ENCODE results near the gene TRIO.
A peak's percentile ranks its signal among the peaks of the same experiment; 100 is the strongest.

The TRIO gene

DNA sequence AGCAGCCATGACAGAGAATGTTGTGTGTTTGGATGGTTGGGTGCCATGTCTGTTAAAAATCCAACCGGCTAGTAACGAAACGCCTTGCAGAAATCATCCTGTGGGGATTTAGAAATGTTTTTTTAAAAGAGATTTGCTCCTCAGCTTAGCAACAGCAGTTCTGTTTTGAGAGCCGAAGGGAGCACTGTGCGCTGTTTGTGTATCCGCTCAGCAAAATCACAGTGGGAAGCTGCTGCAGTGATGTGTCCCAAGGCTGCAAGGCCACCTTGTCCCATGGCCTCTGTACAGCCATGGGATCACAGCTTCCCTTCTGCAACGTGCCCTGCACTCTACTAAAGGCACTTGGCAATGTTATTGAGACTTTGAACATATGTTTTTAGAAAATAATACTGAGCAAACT, 40.9 kb downstream of the TRIO start:
- Histone ChIP-seq H3K4ac (ENCODE audit: low read depth, low read length) (peak overlapping the region; percentile 81), H4K8ac (ENCODE audit: low read depth, low read length) (no peak overlapping the region), H2BK120ac (ENCODE audit: insufficient read depth, low read length, poor library complexity) (no peak overlapping the region), H3K79me1 (ENCODE audit: low read length) (peaks cover 9% of the 10 kb centered on the region), H3K27ac (ENCODE audit: low read depth, low read length) (no peak overlapping the region), H3K36me3 (ENCODE audit: control insufficient read depth in 1 of 2, insufficient read depth in 2 of 2, low read length in 2 of 2) (no peaks in the 10 kb centered on the region), H3K4me3 (ENCODE audit: low read depth, low read length) (no peak overlapping the region), H4K91ac (ENCODE audit: low read depth, low read length) (no peak overlapping the region), H2AK5ac (ENCODE audit: low read length) (no peak overlapping the region), H2BK12ac (ENCODE audit: low read length) (no peak overlapping the region), H4K12ac (ENCODE audit: low read depth, low read length) (no peak overlapping the region), H3K4me2 (ENCODE audit: low read length) (no peak overlapping the region), H3K4me1 (ENCODE audit: control insufficient read depth in 1 of 2, insufficient read depth in 2 of 2, low read length in 2 of 2) (peaks cover 31 to 35% of the 10 kb centered on the region in 2 experiments), H3K9me3 (ENCODE audit: insufficient read depth, low read depth, low read length) (no peaks in the 10 kb centered on the region), H3K14ac (ENCODE audit: low read length) (no peak overlapping the region), H3K9ac (ENCODE audit: low read length) (no peak overlapping the region), H2BK5ac (ENCODE audit: low read depth, low read length, poor library complexity) (no peak overlapping the region), H3K27me3 (ENCODE audit: insufficient read depth, low read length) (no peaks in the 10 kb centered on the region), H3K79me2 (ENCODE audit: control insufficient read depth, insufficient read depth, low read length, poor library complexity) (peaks cover 33% of the 10 kb centered on the region), H2AFZ (ENCODE audit: insufficient read depth, low read length, poor library complexity) (peak overlapping the region; percentile 43), H3K23ac (ENCODE audit: low read length) (no peak overlapping the region), H3K18ac (ENCODE audit: low read length) (no peak overlapping the region)
- DNase-seq = no peak
- WGBS (ENCODE audit: extremely low coverage, insufficient coverage, insufficient read length) = no CpG with 5 or more reads among the region's 7 CpGs

DNA sequence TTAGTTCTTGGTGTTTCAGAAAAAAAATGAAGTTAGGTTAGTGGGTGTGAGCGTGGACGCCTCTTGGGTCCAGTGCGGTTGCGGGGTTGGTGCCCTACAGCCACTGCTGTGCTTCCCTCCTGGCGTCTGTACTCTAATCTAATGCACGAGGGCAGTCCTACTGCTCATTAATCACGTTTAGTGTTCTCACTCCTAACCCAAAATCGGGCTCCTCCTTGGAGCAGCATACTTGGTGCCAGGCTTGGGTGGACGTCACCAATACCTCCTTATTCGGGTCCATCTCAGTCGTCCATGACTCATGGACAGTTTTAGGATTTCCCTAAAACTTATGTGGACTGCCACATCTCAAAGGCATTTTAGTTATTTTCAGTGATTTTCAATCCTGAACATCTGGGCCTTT, 41.6 kb downstream of the TRIO start:
- Histone ChIP-seq H3K27me3 (ENCODE audit: insufficient read depth, low read length) (no peaks in the 10 kb centered on the region), H3K4me1 (ENCODE audit: control insufficient read depth in 1 of 2, insufficient read depth in 2 of 2, low read length in 2 of 2) (peaks cover 29 to 33% of the 10 kb centered on the region in 2 experiments), H3K14ac (ENCODE audit: low read length) (no peak overlapping the region), H2BK5ac (ENCODE audit: low read depth, low read length, poor library complexity) (no peak overlapping the region), H4K12ac (ENCODE audit: low read depth, low read length) (no peak overlapping the region), H3K79me1 (ENCODE audit: low read length) (peaks cover 5% of the 10 kb centered on the region), H3K9ac (ENCODE audit: low read length) (no peak overlapping the region), H3K23ac (ENCODE audit: low read length) (no peak overlapping the region), H3K36me3 (ENCODE audit: control insufficient read depth in 1 of 2, insufficient read depth in 2 of 2, low read length in 2 of 2) (no peaks in the 10 kb centered on the region), H2AFZ (ENCODE audit: insufficient read depth, low read length, poor library complexity) (no peak overlapping the region), H3K18ac (ENCODE audit: low read length) (peak overlapping the region; percentile 73), H3K4me2 (ENCODE audit: low read length) (no peak overlapping the region), H3K4ac (ENCODE audit: low read depth, low read length) (peak overlapping the region; percentile 99), H3K9me3 (ENCODE audit: insufficient read depth, low read depth, low read length) (no peaks in the 10 kb centered on the region), H3K4me3 (ENCODE audit: low read depth, low read length) (no peak overlapping the region), H2AK5ac (ENCODE audit: low read length) (no peak overlapping the region), H3K27ac (ENCODE audit: low read depth, low read length) (no peak overlapping the region), H2BK12ac (ENCODE audit: low read length) (peak overlapping the region; percentile 29), H3K79me2 (ENCODE audit: control insufficient read depth, insufficient read depth, low read length, poor library complexity) (peaks cover 29% of the 10 kb centered on the region), H2BK120ac (ENCODE audit: insufficient read depth, low read length, poor library complexity) (no peak overlapping the region), H4K8ac (ENCODE audit: low read depth, low read length) (no peak overlapping the region), H4K91ac (ENCODE audit: low read depth, low read length) (no peak overlapping the region)
- DNase-seq = no peak
- WGBS (ENCODE audit: extremely low coverage, insufficient coverage, insufficient read length) = no CpG with 5 or more reads among the region's 11 CpGs

DNA sequence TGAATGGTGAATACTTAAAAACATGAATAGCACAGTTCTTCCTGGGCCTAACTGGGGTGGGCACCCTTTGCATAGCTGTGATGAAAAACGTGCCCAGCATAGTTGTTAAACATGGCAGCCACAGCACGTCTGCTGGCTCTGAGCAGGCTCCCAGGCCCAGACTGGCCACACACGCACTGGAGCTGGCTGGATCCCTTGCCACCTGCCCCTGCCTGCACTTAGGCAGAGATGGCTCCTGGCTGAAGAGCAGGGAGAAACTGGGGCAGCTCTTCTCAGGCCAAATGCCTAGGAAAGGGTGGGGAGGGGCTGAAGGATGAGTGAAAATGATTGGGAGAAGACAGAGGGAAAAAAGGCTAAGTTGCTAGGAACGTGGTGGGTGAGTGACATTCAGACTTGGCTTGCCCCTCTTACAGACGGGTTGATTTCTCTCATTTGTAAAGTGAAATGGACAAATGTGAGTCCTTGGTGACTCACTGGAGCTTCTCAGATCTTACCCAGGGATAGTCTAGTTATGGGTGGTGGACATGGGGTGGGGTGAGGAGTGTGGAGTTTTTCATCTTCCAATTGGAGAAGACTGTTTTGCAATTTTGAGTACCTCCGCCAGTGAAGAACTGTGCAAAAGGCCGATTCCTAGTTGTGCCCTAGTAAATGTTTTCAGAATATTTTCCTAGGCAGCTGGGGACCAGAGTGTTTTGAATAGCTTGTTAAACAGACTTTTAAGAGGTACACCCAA, 42.4 kb downstream of the TRIO start:
- H3K4me1 ChIP-seq (ENCODE audit: control insufficient read depth in 1 of 2, insufficient read depth in 2 of 2, low read length in 2 of 2) = peaks cover 31 to 35% of the 10 kb centered on the region in 2 experiments
- no peak overlapping the region for H4K12ac ChIP-seq (ENCODE audit: low read depth, low read length)
- no peak overlapping the region for H3K4me3 ChIP-seq (ENCODE audit: low read depth, low read length)
- H3K4ac ChIP-seq (ENCODE audit: low read depth, low read length) = peak overlapping the region; percentile 31
- no peaks in the 10 kb centered on the region for H3K36me3 ChIP-seq (ENCODE audit: control insufficient read depth in 1 of 2, insufficient read depth in 2 of 2, low read length in 2 of 2)
- H3K79me2 ChIP-seq (ENCODE audit: control insufficient read depth, insufficient read depth, low read length, poor library complexity) = peaks cover 27% of the 10 kb centered on the region
- H2BK120ac ChIP-seq (ENCODE audit: insufficient read depth, low read length, poor library complexity) = no peak overlapping the region
- H3K79me1 ChIP-seq (ENCODE audit: low read length) = peaks cover 5% of the 10 kb centered on the region
- no CpG with 5 or more reads among the region's 7 CpGs for WGBS (ENCODE audit: extremely low coverage, insufficient coverage, insufficient read length)
- H4K91ac ChIP-seq (ENCODE audit: low read depth, low read length) = no peak overlapping the region
- H3K18ac ChIP-seq (ENCODE audit: low read length) = peak overlapping the region; percentile 6
- H3K4me2 ChIP-seq (ENCODE audit: low read length) = no peak overlapping the region
- no peaks in the 10 kb centered on the region for H3K9me3 ChIP-seq (ENCODE audit: insufficient read depth, low read depth, low read length)
- H3K27ac ChIP-seq (ENCODE audit: low read depth, low read length) = no peak overlapping the region
- DNase-seq = no peak
- no peak overlapping the region for H2AK5ac ChIP-seq (ENCODE audit: low read length)
- H2BK5ac ChIP-seq (ENCODE audit: low read depth, low read length, poor library complexity) = no peak overlapping the region
- no peak overlapping the region for H2AFZ ChIP-seq (ENCODE audit: insufficient read depth, low read length, poor library complexity)
- H3K9ac ChIP-seq (ENCODE audit: low read length) = no peak overlapping the region
- H4K8ac ChIP-seq (ENCODE audit: low read depth, low read length) = no peak overlapping the region
- H3K23ac ChIP-seq (ENCODE audit: low read length) = no peak overlapping the region
- no peak overlapping the region for H2BK12ac ChIP-seq (ENCODE audit: low read length)
- H3K14ac ChIP-seq (ENCODE audit: low read length) = peak overlapping the region; percentile 5
- no peaks in the 10 kb centered on the region for H3K27me3 ChIP-seq (ENCODE audit: insufficient read depth, low read length)

DNA sequence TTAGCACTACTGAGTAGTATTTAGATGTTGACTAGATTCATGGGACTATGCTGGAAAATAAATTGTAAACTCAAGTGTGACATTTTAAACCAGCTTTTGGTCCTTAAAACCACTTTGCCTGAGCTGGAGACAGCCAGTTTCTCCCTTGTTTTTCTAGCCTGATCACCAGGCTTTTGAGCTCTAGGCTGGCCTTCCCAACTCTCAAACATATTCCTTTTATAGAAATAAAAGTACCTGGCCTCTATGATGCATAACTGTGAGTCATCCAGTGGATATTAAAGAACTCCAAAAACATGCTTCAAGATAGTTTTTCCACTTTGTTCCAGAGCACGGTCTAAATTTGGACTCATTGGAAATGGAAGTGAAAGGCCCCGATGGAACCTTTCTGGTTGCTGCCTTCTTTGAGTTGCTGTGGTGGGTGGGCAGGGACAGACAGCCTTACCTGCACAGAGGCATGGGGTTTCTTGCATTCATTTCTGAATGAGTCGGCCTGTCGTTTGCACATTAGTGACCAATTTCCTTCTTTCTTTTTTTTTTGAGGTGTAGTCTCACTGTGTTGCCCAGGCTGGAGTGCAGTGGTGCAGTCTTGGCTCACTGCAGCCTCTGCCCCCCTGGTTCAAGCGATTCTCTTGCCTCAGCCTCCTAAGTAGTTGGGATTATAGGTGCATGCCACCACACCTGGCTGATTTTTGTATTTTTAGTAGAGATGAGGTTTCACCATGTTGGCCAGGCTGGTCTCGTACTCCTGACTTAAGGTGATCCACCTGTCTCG, 43.1 kb downstream of the TRIO start:
- H2AK5ac ChIP-seq (ENCODE audit: low read length) = no peak overlapping the region
- no peak overlapping the region for H2BK120ac ChIP-seq (ENCODE audit: insufficient read depth, low read length, poor library complexity)
- H3K23ac ChIP-seq (ENCODE audit: low read length) = no peak overlapping the region
- H4K91ac ChIP-seq (ENCODE audit: low read depth, low read length) = no peak overlapping the region
- H3K9ac ChIP-seq (ENCODE audit: low read length) = no peak overlapping the region
- H3K18ac ChIP-seq (ENCODE audit: low read length) = no peak overlapping the region
- H3K27ac ChIP-seq (ENCODE audit: low read depth, low read length) = no peak overlapping the region
- no peak overlapping the region for H4K8ac ChIP-seq (ENCODE audit: low read depth, low read length)
- peak overlapping the region; percentile 67 for H3K4ac ChIP-seq (ENCODE audit: low read depth, low read length)
- H2BK12ac ChIP-seq (ENCODE audit: low read length) = no peak overlapping the region
- H3K4me1 ChIP-seq (ENCODE audit: control insufficient read depth in 1 of 2, insufficient read depth in 2 of 2, low read length in 2 of 2) = peaks cover 30 to 35% of the 10 kb centered on the region in 2 experiments
- peaks cover 3% of the 10 kb centered on the region for H3K79me1 ChIP-seq (ENCODE audit: low read length)
- H3K4me3 ChIP-seq (ENCODE audit: low read depth, low read length) = no peak overlapping the region
- no peaks in the 10 kb centered on the region for H3K27me3 ChIP-seq (ENCODE audit: insufficient read depth, low read length)
- no CpG with 5 or more reads among the region's 7 CpGs for WGBS (ENCODE audit: extremely low coverage, insufficient coverage, insufficient read length)
- DNase-seq = peak in 1 of 2 donors; percentile 33
- H3K4me2 ChIP-seq (ENCODE audit: low read length) = no peak overlapping the region
- H3K79me2 ChIP-seq (ENCODE audit: control insufficient read depth, insufficient read depth, low read length, poor library complexity) = peaks cover 29% of the 10 kb centered on the region
- no peak overlapping the region for H3K14ac ChIP-seq (ENCODE audit: low read length)
- no peaks in the 10 kb centered on the region for H3K36me3 ChIP-seq (ENCODE audit: control insufficient read depth in 1 of 2, insufficient read depth in 2 of 2, low read length in 2 of 2)
- no peak overlapping the region for H2BK5ac ChIP-seq (ENCODE audit: low read depth, low read length, poor library complexity)
- no peaks in the 10 kb centered on the region for H3K9me3 ChIP-seq (ENCODE audit: insufficient read depth, low read depth, low read length)
- no peak overlapping the region for H4K12ac ChIP-seq (ENCODE audit: low read depth, low read length)
- no peak overlapping the region for H2AFZ ChIP-seq (ENCODE audit: insufficient read depth, low read length, poor library complexity)

All from trophoblast cell (in vitro differentiated cells and primary cell).